ENCODE results near the gene OPCML.
A peak's percentile ranks its signal among the peaks of the same experiment; 100 is the strongest.

The OPCML gene

DNA sequence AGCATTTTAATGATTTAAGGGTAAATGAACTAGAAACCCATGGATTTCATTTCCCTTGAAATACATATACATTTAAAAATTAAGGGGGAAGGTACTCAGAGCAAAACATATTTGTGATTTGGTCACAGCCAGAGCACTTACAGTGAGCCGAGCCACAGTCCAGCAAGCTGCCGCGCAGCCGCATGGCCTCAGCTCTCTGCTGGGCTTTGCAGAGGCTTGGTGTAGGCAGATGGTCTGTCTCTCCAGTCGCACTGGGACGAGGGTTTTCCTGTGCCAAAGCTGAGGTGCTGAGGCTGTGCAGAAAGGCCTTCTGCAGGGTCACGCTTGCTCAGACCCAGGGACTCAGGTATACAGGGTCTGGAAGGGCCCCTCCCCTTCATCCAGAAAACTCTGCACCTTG, 367.3 kb downstream of the OPCML start:
- H3K27ac ChIP-seq (replicated peaks) = no peak overlapping the region
- no peak overlapping the region for H3K4me3 ChIP-seq (replicated peaks; ENCODE audit: insufficient read depth, low read length)
- no peak for DNase-seq (ENCODE audit: low read depth in 1 of 2, low spot score in 1 of 2)
- no peaks in the 10 kb centered on the region for H3K27me3 ChIP-seq (ENCODE audit: insufficient read depth, poor library complexity, severe bottlenecking)
- TF ChIP-seq, protein P1, sequence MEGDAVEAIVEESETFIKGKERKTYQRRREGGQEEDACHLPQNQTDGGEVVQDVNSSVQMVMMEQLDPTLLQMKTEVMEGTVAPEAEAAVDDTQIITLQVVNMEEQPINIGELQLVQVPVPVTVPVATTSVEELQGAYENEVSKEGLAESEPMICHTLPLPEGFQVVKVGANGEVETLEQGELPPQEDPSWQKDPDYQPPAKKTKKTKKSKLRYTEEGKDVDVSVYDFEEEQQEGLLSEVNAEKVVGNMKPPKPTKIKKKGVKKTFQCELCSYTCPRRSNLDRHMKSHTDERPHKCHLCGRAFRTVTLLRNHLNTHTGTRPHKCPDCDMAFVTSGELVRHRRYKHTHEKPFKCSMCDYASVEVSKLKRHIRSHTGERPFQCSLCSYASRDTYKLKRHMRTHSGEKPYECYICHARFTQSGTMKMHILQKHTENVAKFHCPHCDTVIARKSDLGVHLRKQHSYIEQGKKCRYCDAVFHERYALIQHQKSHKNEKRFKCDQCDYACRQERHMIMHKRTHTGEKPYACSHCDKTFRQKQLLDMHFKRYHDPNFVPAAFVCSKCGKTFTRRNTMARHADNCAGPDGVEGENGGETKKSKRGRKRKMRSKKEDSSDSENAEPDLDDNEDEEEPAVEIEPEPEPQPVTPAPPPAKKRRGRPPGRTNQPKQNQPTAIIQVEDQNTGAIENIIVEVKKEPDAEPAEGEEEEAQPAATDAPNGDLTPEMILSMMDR (IDR thresholded peaks at IDR 0.05; ENCODE audit: insufficient read depth, low read length) = no peak
- TF ChIP-seq SPI1 (IDR thresholded peaks at IDR 0.05; ENCODE audit: borderline replicate concordance, low read depth) (no peak), POLR2AphosphoS5 (IDR thresholded peaks at IDR 0.05; ENCODE audit: low read depth) (no peak), GABPA (IDR thresholded peaks at IDR 0.05; ENCODE audit: low read depth) (no peak)
- TF ChIP-seq, protein P2, sequence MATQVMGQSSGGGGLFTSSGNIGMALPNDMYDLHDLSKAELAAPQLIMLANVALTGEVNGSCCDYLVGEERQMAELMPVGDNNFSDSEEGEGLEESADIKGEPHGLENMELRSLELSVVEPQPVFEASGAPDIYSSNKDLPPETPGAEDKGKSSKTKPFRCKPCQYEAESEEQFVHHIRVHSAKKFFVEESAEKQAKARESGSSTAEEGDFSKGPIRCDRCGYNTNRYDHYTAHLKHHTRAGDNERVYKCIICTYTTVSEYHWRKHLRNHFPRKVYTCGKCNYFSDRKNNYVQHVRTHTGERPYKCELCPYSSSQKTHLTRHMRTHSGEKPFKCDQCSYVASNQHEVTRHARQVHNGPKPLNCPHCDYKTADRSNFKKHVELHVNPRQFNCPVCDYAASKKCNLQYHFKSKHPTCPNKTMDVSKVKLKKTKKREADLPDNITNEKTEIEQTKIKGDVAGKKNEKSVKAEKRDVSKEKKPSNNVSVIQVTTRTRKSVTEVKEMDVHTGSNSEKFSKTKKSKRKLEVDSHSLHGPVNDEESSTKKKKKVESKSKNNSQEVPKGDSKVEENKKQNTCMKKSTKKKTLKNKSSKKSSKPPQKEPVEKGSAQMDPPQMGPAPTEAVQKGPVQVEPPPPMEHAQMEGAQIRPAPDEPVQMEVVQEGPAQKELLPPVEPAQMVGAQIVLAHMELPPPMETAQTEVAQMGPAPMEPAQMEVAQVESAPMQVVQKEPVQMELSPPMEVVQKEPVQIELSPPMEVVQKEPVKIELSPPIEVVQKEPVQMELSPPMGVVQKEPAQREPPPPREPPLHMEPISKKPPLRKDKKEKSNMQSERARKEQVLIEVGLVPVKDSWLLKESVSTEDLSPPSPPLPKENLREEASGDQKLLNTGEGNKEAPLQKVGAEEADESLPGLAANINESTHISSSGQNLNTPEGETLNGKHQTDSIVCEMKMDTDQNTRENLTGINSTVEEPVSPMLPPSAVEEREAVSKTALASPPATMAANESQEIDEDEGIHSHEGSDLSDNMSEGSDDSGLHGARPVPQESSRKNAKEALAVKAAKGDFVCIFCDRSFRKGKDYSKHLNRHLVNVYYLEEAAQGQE (IDR thresholded peaks at IDR 0.05; ENCODE audit: insufficient replicate concordance, low read depth) = no peak

DNA sequence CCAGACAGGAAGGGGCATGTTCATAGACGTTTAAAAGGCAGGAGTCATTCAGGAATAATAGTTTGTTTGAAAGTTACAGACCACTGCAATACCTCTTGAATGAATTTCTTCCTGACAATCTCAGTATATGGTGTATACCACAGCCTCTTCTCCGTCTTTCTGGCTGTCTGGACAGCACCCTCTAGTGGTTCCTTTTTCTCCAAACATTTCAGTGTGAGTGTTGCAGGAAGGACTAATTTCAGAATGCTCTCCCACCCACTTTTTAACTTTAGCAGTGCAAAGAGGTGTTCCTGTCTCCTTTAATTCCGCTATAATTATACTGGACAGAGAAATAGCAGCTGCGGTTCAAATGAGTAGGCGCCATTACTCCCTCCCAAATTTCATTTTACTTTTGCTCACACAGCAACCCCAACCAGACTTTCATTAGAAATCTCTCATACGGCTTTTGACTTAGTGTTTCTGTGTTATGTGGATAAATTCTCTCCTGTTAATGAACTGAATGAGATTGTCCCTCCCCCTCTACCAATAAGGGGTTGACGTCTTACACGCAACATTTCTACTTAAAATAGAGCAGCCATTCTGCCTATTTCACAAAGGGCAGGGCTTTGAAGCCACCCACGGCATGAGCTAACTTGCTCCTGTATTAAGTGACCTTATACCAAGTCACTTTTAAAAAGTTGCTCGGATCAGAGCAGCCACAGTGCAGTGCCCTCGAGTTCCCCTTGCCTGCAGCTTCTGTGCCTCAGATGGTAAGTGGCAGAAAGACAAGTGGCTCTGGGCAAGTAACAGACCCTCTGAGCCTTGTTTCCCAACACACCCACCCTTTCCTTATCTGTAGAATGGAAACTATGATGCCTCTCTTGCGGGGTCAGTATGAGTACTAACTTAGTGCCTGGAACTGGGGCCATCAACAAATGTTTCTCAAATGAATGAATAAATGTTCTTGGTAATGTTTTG, 368.6 kb downstream of the OPCML start:
- H3K4me3 ChIP-seq (replicated peaks; ENCODE audit: insufficient read depth, low read length) = no peak overlapping the region
- peak in 1 of 2 experiments; percentile 12 for DNase-seq (ENCODE audit: low read depth in 1 of 2, low spot score in 1 of 2)
- H3K27ac ChIP-seq (replicated peaks) = no peak overlapping the region
- H3K27me3 ChIP-seq (ENCODE audit: insufficient read depth, poor library complexity, severe bottlenecking) = no peaks in the 10 kb centered on the region
- no peak for TF ChIP-seq POLR2AphosphoS5 (IDR thresholded peaks at IDR 0.05; ENCODE audit: low read depth)
- TF ChIP-seq, protein P1 (IDR thresholded peaks at IDR 0.05; ENCODE audit: insufficient read depth, low read length) = peak; percentile 17
- no peak for TF ChIP-seq GABPA (IDR thresholded peaks at IDR 0.05; ENCODE audit: low read depth)

GRCh38 chr11:133162227-133162626, 370.1 kb downstream of the OPCML start:
- no peak for DNase-seq (ENCODE audit: low read depth in 1 of 2, low spot score in 1 of 2)
- TF ChIP-seq, protein P2 (IDR thresholded peaks at IDR 0.05; ENCODE audit: insufficient replicate concordance, low read depth) = no peak
- TF ChIP-seq, protein P1 (IDR thresholded peaks at IDR 0.05; ENCODE audit: insufficient read depth, low read length) = no peak
- no peak for TF ChIP-seq SPI1 (IDR thresholded peaks at IDR 0.05; ENCODE audit: borderline replicate concordance, low read depth)
- TF ChIP-seq POLR2AphosphoS5 (IDR thresholded peaks at IDR 0.05; ENCODE audit: low read depth) = no peak
- TF ChIP-seq GABPA (IDR thresholded peaks at IDR 0.05; ENCODE audit: low read depth) = no peak

More at GRCh38 chr11:133162227-133162626, 370.1 kb downstream of the OPCML start:
- Histone ChIP-seq H3K27ac (replicated peaks) (no peak overlapping the region), H3K27me3 (ENCODE audit: insufficient read depth, poor library complexity, severe bottlenecking) (no peaks in the 10 kb centered on the region), H3K4me3 (replicated peaks; ENCODE audit: insufficient read depth, low read length) (no peak overlapping the region)

All from HL-60 (cell line).